ENCODE measurements around the gene CTNNBL1.

CTNNBL1 gene

GRCh38 chr20:37741570-37741969, 47.7 kb downstream of the CTNNBL1 start:
- DNase-seq (ENCODE audit: low read depth, low spot score) = no peak

- DNase-seq (ENCODE audit: low read depth, low spot score) = no peak
Measured at GRCh38 chr20:37742131-37742530, 48.3 kb downstream of the CTNNBL1 start.

GRCh38 chr20:37744347-37744746, 50.5 kb downstream of the CTNNBL1 start:
- DNase-seq (ENCODE audit: low read depth, low spot score) = no peak

- no peak for DNase-seq (ENCODE audit: low read depth, low spot score)
Measured at GRCh38 chr20:37745553-37745952, 51.7 kb downstream of the CTNNBL1 start.

- DNase-seq (ENCODE audit: low read depth, low spot score) = no peak
Measured at GRCh38 chr20:37748015-37748414, 54.2 kb downstream of the CTNNBL1 start.

GRCh38 chr20:37749218-37749617, 55.4 kb downstream of the CTNNBL1 start:
- no peak for DNase-seq (ENCODE audit: low read depth, low spot score)

GRCh38 chr20:37749620-37750403, 56.0 kb downstream of the CTNNBL1 start:
- no peak for DNase-seq (ENCODE audit: low read depth, low spot score)

- DNase-seq (ENCODE audit: low read depth, low spot score) = no peak
Measured at GRCh38 chr20:37755665-37756064, 61.8 kb downstream of the CTNNBL1 start.

GRCh38 chr20:37756234-37756633, 62.4 kb downstream of the CTNNBL1 start:
- no peak for DNase-seq (ENCODE audit: low read depth, low spot score)

GRCh38 chr20:37757550-37757949, 63.7 kb downstream of the CTNNBL1 start:
- no peak for DNase-seq (ENCODE audit: low read depth, low spot score)

- no peak for DNase-seq (ENCODE audit: low read depth, low spot score)
Measured at GRCh38 chr20:37758332-37758731, 64.5 kb downstream of the CTNNBL1 start.

- no peak for DNase-seq (ENCODE audit: low read depth, low spot score)
Measured at GRCh38 chr20:37759052-37759553, 65.3 kb downstream of the CTNNBL1 start.

GRCh38 chr20:37759761-37760209, 66.0 kb downstream of the CTNNBL1 start:
- DNase-seq (ENCODE audit: low read depth, low spot score) = no peak

- DNase-seq (ENCODE audit: low read depth, low spot score) = no peak
Measured at GRCh38 chr20:37760322-37760721, 66.5 kb downstream of the CTNNBL1 start.

GRCh38 chr20:37762716-37763485, 69.1 kb downstream of the CTNNBL1 start:
- no peak for DNase-seq (ENCODE audit: low read depth, low spot score)

GRCh38 chr20:37764333-37764935, 70.6 kb downstream of the CTNNBL1 start:
- DNase-seq (ENCODE audit: low read depth, low spot score) = no peak

- no peak for DNase-seq (ENCODE audit: low read depth, low spot score)
Measured at GRCh38 chr20:37770908-37771307, 77.1 kb downstream of the CTNNBL1 start.

- DNase-seq (ENCODE audit: low read depth, low spot score) = no peak
Measured at GRCh38 chr20:37773291-37773826, 79.5 kb downstream of the CTNNBL1 start.

- DNase-seq (ENCODE audit: low read depth, low spot score) = no peak
Measured at GRCh38 chr20:37774156-37774555, 80.3 kb downstream of the CTNNBL1 start.

- no peak for DNase-seq (ENCODE audit: low read depth, low spot score)
Measured at GRCh38 chr20:37775200-37775599, 81.4 kb downstream of the CTNNBL1 start.

- no peak for DNase-seq (ENCODE audit: low read depth, low spot score)
Measured at GRCh38 chr20:37776049-37776448, 82.2 kb downstream of the CTNNBL1 start.

- no peak for DNase-seq (ENCODE audit: low read depth, low spot score)
Measured at GRCh38 chr20:37776526-37776925, 82.7 kb downstream of the CTNNBL1 start.
